Astrocyte of the spinal cord (primary cell): ENCODE results near the gene PDLIM4.

Source experiments
- DNase-seq: peaks from one replicate; pipeline ENCODE4 v3.0.0; 2011; ENCODE audit warnings: low read depth, low spot score
- H3K4me3 ChIP-seq: 2 replicates; pipeline ENCODE4 v1.5.1; 2011; ENCODE audit warnings: low read depth, mild to moderate bottlenecking, low read length, moderate library complexity
- in situ Hi-C: cut with HindIII; loops from 2 replicates; pipeline ENCODE4 v1.10.0; 2017; ENCODE audit warnings: low sequenced_read_pairs
- TF ChIP-seq, protein P1 (sequence below): IDR thresholded peaks from 2 replicates; pipeline ENCODE4 v1.5.1; 2012; ENCODE audit warnings: low read depth, mild to moderate bottlenecking, low read length, inconsistent platforms

Gene PDLIM4

DNA sequence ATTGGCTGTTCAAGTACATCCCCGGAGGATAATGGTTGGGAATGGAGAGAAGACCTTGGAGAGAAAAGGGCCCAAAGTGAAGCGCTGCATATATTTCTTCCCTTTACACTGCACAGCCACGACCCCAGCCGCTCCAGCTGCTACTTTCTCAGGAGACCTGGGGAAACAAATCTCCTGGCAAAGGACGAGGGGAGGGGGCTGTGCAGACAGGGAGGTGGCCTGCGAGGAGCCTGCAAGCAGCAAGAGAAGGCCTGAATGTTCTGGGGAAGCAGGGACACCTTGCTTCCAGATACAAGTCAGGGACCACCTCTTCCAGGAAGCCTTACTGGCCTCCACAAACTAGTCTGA lies 739 bp upstream of the PDLIM4 start:
- peak overlapping the region; percentile 79 for H3K4me3 ChIP-seq
- DNase-seq = no peak
- in situ Hi-C loops = no loop called here

DNA sequence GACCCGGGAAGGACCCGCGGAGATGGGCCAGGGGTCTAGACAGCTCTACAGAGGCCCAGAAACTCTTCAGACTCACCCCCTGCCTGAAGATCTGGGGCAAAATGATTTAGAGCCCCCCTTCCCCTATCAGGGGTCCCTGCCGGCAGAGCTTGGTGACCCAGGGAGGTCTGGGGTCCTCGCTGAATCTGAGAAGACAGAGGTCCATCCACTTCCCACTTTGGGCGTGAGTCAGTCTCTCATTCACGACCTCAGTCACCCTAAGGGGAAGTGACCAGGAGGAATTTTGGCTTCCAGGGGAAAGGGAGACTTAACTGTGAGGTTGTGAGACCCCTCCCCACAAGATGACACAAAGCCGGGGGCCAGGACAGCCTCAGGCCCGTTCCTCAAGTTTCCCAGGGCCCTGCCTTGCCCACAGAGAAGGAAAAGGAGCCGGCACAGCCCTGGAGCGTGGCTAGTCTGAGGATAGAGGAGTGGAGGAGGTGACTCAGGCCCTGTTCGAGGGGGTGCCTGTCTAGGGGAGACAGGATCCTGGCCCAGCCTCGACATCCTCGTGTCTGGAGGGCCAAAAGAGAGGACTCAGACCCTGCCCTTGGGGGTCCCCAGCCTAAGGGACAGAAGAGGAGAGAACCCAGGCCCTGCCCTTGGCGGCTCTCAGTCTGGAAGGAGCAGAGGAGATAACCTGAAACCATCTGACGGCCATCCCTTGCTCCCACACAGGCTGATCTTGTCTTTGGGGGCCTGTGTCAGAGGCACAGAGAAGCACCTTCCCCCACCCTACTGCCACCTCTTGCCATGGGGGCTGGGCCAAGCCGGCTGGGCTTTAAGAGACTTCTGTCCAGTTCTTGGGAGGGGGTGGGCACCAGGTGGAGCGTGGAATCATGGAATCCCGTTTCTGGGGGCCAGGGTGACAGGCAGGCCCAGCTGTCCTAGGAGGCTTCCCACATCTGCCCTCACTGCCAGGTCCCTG lies 889 bp downstream of the PDLIM4 start:
- in situ Hi-C loops = no loop called here
- DNase-seq = peak; percentile 56
- H3K4me3 ChIP-seq = peak overlapping the region; percentile 79
- TF ChIP-seq, protein P1, sequence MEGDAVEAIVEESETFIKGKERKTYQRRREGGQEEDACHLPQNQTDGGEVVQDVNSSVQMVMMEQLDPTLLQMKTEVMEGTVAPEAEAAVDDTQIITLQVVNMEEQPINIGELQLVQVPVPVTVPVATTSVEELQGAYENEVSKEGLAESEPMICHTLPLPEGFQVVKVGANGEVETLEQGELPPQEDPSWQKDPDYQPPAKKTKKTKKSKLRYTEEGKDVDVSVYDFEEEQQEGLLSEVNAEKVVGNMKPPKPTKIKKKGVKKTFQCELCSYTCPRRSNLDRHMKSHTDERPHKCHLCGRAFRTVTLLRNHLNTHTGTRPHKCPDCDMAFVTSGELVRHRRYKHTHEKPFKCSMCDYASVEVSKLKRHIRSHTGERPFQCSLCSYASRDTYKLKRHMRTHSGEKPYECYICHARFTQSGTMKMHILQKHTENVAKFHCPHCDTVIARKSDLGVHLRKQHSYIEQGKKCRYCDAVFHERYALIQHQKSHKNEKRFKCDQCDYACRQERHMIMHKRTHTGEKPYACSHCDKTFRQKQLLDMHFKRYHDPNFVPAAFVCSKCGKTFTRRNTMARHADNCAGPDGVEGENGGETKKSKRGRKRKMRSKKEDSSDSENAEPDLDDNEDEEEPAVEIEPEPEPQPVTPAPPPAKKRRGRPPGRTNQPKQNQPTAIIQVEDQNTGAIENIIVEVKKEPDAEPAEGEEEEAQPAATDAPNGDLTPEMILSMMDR = no peak

More for the DNA sequence above, 739 bp upstream of the PDLIM4 start:
- TF ChIP-seq, protein P1 = no peak

DNA sequence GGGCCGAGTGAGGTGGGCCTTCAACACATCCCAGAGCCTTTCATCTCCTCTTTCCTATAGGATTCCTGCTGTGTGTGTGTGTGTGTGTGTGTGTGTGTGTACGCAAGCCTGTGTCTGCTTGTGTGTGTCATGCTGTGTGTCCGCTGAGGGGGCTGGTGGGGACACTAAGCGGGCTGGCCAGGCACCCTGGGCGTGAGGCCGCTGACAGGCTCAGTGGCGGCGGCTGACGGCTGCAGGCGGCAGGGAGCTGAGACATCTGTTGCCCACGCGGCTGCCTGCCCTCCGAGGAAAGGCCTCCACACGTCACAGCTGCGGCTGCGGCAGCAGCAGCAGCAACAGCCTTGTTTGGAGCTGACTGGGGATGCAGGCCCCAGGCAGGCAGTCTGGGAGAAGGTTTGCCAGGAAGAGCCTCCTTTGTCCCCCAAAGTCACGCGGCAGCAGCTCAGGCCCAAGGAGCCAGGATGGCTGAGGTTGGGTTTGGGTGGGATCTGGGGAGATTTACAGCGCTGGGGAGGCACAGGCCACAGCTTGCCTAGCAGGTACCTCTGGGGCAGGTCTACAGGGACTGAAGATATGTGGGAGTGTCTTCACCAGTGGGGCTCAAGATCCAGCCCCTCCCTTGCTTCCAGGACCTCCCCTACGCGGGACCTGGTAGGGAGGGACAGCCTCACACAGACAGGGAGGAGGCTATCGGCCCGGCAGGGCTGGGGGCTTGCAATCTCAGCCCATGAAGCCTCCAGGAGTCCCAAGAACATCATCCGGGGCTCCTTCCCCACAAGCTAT lies 1.8 kb downstream of the PDLIM4 start:
- peak; percentile 92 for DNase-seq
- TF ChIP-seq, protein P1 = no peak
- peak overlapping the region; percentile 79 for H3K4me3 ChIP-seq
- in situ Hi-C loops = no loop called here

DNA sequence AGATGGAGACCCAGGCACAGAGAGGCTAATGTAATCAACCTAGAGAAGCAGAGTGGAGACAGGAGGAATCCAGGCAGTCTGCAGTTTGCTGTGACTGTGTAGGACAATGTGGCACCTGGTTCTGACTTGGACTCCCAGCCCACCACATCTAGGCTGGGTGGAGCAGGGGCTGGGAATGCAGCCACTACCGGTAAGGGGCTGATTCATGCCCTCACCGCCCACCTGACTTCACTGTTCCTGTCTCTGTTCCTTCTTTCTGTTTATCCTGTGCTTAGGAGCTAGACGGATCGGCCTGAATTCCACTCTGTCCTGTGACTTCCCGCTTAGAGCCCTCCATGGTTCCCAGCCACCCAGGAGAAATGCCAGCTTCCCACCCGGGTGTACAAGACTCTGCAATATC lies 2.6 kb downstream of the PDLIM4 start:
- H3K4me3 ChIP-seq = peak overlapping the region; percentile 79
- TF ChIP-seq, protein P1 = no peak
- DNase-seq = peak; percentile 49
- in situ Hi-C loops = no loop called here

- in situ Hi-C loops = no loop called here
- DNase-seq = peak; percentile 95
- TF ChIP-seq, protein P1 = no peak
- H3K4me3 ChIP-seq = no peak overlapping the region
Measured at GRCh38 chr5:132260714-132261551, 3.4 kb downstream of the PDLIM4 start.
